ENCODE data around the gene KIF1A.

The KIF1A gene

GRCh38 chr2:240818293-240819125 is 1.5 kb downstream of the KIF1A start:
- no peak for DNase-seq (ENCODE audit: low read depth)

DNA sequence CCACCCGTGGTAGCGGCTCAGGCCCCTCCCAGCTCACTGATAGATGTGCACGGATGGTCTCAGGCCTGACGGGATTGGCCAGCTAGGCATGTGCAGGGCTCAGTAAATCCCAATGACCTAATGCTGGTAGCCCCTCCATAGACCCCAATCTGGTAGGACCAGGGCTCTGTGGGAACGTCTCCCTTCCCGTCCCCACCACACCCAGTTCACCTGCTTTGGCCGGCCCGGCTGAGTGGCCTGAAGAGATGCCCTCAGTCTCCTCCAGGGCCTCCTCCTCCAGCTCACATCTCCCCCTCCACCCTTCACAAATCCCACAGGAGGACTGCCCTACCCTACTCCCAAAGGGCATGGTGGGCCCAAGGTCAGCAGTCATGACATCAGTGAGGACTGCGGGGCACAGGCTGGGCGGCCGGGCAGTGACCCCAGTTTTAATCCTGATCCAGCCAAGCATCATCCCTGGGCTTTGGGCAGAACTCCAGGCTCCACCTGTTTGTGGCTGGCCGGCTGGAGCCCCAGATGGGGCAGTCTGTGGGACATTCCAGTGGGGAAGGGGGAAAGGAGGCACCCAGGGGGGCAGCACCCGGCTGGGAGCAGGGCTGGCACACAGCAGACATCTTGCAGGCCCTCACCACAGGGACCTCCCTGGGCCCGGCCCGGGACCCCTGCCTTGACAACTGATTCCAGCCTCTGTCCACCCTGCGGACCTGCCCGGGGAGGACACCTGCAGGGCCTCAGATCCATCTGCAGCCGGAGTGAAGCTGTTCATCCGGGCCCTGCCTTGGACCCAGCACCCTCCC is 2.3 kb downstream of the KIF1A start:
- no peak for DNase-seq (ENCODE audit: low read depth)

- DNase-seq (ENCODE audit: low read depth) = no peak
Measured at GRCh38 chr2:240816584-240817495, 3.2 kb downstream of the KIF1A start.

DNA sequence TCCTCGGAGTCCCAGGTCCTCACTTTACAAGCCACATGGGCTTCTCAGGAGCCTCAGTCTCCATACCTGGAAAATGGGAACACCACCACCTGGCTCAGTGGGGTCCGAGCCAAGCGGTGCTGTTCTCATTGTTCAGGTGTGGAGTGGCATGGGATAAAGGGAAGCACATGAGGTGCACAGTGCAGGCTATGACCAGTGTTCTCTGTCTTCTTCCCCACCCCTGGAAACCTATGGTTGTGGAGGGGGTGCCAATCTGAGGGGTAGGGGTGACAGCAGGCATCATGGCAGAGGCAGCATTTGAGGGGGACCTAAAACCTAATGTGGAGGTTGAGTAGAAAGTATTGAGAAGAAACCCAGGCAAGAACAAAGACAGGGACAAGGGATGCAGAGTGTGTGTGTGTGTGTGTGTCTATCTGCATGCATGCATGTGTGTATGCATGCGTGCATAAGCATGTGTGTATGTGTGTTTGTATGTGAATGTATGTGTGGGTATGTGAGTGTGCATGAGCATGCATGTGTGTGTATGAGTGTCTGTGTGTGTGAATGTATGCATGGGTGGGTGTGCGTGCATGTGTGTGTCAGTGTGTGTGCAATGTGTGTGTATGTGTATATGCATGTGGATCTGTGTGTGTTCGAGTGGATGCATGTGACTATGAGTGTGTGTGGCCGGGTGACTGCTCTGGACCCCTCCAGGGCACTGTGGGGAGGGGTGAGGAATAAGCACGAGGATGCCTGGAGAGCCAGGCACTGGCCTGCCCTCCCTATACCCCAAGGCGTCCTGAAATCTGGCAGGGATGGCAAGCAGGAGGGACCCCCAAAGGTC is 4.0 kb downstream of the KIF1A start:
- no peak for DNase-seq (ENCODE audit: low read depth)

DNA sequence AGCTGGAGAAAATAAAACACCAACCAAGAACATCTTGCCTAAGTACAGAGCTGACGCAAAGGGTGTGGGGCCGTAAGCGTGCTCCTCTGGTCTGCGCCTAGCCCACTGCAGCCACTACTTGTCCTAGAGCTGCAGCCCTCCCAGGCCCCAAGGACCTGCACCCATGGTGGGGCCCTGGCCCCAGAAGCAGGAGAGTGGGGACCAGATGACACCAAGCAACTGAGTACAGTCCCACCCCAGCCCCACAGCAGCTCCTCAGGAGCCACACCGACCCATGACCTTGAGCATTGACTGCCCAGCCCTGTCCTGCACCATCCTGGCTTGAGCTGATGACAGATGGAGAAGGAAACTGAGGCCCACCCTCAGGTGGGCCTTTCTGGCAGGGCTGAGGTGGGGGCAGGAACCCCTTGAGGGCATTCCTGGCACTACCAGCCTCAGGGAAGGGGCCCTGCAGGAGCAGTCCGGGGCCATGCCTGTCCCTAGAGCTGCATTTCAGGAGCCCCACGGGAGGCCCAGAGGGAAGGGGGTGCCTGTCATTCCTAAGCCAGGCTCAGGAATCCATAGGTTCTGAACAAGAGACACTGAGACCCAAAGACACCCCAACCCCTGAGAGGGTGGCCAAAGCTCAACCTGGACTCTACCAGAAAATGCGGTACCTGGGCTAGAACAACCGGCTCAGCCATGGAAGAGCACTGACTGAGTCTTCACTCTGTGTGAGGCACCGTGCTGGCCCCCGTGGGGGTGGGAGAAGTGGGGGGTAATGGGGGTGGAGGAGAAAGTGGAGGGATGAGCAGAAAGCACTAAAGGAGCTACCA is 4.9 kb downstream of the KIF1A start:
- DNase-seq (ENCODE audit: low read depth) = no peak

GRCh38 chr2:240814280-240814679 is 5.7 kb downstream of the KIF1A start:
- DNase-seq (ENCODE audit: low read depth) = no peak

GRCh38 chr2:240813231-240813921 is 6.6 kb downstream of the KIF1A start:
- no peak for DNase-seq (ENCODE audit: low read depth)

- no peak for DNase-seq (ENCODE audit: low read depth)
Measured at GRCh38 chr2:240812721-240813120, 7.3 kb downstream of the KIF1A start.

DNA sequence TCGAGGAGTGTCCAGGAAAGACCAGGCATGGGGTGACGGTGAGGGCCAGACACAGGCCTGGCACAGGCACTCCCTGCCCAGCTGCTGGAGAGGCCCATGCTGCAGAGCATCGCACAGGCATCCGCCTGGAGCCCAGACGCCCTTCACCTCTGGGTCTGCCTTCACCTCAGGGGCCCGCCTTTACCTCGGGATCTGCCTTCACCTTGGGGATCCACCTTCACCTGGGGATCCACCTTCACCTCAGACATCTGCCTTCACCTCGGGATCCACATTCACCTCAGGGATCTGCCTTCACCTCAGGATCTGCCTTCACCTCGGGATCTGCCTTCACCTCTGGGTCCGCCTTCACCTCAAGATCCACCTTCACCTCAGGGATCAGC is 7.7 kb downstream of the KIF1A start:
- no peak for DNase-seq (ENCODE audit: low read depth)

GRCh38 chr2:240811346-240812300 is 8.4 kb downstream of the KIF1A start:
- no peak for DNase-seq (ENCODE audit: low read depth)

DNA sequence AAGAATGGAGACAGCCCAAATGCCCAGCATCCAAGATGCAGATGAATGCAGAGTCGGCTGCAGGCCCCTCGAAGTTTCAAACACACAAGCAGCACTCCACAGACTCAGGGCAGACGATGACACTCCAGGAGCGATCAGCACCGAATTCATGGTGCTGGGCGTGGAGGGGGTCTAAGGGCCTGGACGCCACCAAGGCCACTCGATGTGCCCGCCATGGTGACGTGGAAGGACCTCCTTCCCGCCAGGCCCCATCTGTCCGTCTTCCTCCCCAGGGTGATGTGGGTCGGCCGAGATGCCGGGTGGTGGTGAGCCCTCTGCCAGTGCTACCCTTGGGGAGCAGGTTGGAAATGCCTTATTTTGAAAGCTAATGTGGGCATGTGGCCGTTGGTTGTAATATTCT is 9.4 kb downstream of the KIF1A start:
- no peak for DNase-seq (ENCODE audit: low read depth)

DNA sequence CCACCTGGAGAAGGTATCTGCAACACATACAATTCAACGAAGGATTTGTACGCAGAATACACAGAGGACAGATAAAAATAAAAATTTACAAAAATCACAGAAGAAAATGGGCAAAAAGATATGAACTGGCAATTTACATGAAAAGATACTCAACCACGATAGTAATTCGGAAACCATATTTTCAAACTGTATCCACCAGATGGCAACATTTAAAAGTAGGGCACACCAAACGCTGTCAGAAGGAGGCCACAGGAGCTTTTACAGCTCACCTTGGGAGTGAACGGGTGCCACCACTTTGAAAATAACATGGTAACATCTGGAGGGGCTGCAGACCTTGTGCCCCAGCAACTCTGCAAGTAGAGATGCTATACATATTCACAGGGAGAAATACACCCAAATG is 9.8 kb downstream of the KIF1A start:
- DNase-seq (ENCODE audit: low read depth) = no peak

- DNase-seq (ENCODE audit: low read depth) = no peak
Measured at GRCh38 chr2:240809276-240809675, 10.7 kb downstream of the KIF1A start.

DNA sequence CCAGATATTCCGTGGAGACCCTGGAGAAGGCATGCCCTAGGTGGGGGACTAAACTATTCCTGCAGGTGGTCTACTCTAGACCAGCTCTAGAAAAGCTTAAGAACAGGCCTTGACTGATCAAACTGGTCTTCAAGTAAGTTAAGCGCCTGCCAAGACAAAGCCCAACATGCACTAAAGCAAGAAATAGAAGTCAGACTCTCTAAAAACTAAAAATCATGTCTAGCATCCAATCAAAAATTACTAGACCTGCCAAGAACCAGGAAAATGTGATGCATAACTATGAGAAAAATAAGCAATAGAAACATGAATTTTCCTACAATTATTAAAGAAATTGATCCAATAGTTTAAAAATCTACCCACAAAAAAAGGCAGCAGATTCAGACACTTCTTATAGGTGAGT is 13.6 kb downstream of the KIF1A start:
- no peak for DNase-seq (ENCODE audit: low read depth)

- DNase-seq (ENCODE audit: low read depth) = no peak
Measured at GRCh38 chr2:240806006-240806405, 14.0 kb downstream of the KIF1A start.

- no peak for DNase-seq (ENCODE audit: low read depth)
Measured at GRCh38 chr2:240803191-240803590, 16.8 kb downstream of the KIF1A start.

- DNase-seq (ENCODE audit: low read depth) = no peak
Measured at GRCh38 chr2:240799033-240799820, 20.8 kb downstream of the KIF1A start.

- no peak for DNase-seq (ENCODE audit: low read depth)
Measured at GRCh38 chr2:240798327-240798905, 21.6 kb downstream of the KIF1A start.

All from amniotic epithelial cell (primary cell).